Body of pancreas (tissue), 4 donors: ENCODE results near the gene SNX5. TPM values are rescaled to one million over a fixed set of nuclear protein-coding genes. Genes with fewer than 3 reads are reported as not detected.

Experiments used
- ATAC-seq: fragments of 150-250 bp; one replicate; pipeline ENCODE4 v1.9.1; 2016
- DNase-seq, 4 donors: peaks; one replicate each; pipeline ENCODE4 v3.0.0-alpha.2; 2019
- H3K27ac ChIP-seq, 4 donors: fragments of 200-600 bp; sonication (generic); 1 replicate in 3 of 4; 2 replicates in 1 of 4; pipeline versions ENCODE4 v1.5.1 to v1.6.1; 2016 to 2019; ENCODE audit warnings: mild to moderate bottlenecking in 1 of 4, mixed read lengths in 1 of 4, moderate library complexity in 1 of 4
- H3K27me3 ChIP-seq, 2 donors: fragments of 200-600 bp; sonication (generic); one replicate each; pipeline ENCODE4 v1.6.0; 2016; ENCODE audit warnings: mild to moderate bottlenecking in 1 of 2
- H3K36me3 ChIP-seq, 2 donors: fragments of 200-600 bp; sonication (generic); replicated peaks in 1 of 2; 2 replicates each; pipeline ENCODE4 v1.5.1; 2016; ENCODE audit warnings: low read depth in 2 of 2; ENCODE audit not compliant: insufficient read depth in 1 of 2
- H3K4me1 ChIP-seq: fragments of 200-600 bp; sonication (generic); one replicate; pipeline ENCODE4 v1.6.0; 2016
- H3K4me3 ChIP-seq, 2 donors: fragments of 200-600 bp; sonication (generic); 1 replicate in 1 of 2; 2 replicates in 1 of 2; pipeline ENCODE4 v1.5.1; 2016 to 2019
- H3K9me3 ChIP-seq, 3 donors: fragments of 200-600 bp; sonication (generic); 1 replicate in 2 of 3; 2 replicates in 1 of 3; pipeline ENCODE4 v1.5.1; 2016
- CTCF ChIP-seq, 7 experiments: fragments of 450-650 bp in 4 of 7; fragments of 200-600 bp in 3 of 7; sonication (generic) in 3 of 7; IDR thresholded peaks; one replicate each; pipeline ENCODE4 v1.5.1; 2016 to 2019; ENCODE audit warnings: antibody characterized with exemption in 7 of 7
- POLR2A ChIP-seq, 3 donors: fragments of 450-650 bp; IDR thresholded peaks; one replicate each; pipeline ENCODE4 v1.6.1; 2016; ENCODE audit warnings: antibody characterized with exemption in 3 of 3, mild to moderate bottlenecking in 2 of 3
- WGBS, 2 donors: methylation state at CpG; one replicate each; pipeline ENCODE4 v1.1.5; 2017; 5-methylcytosine and 5-hydroxymethylcytosine counted together
- intact Hi-C: fragments of 100-400 bp; cut with DNase I; formaldehyde crosslinking; loops from one replicate; pipeline ENCODE4 v1.15.1; 2023
- total RNA-seq, 2 donors: library from RNA; depleted of rRNA; stranded (reverse); fragments of >200 nt; gene quantifications; one replicate each; pipeline ENCODE4 v1.1.0, GENCODE V29; 2016

SNX5 gene
- total RNA-seq, 2 donors from 2014 or later = 61.3 to 84.3 TPM

- intact Hi-C loops = no loop called here
- ATAC-seq (no peak), DNase-seq (no peak)
- Histone ChIP-seq H3K36me3 (no peaks in the 10 kb centered on the region), H3K9me3 (no peaks in the 10 kb centered on the region), H3K4me3 (no peak overlapping the region), H3K27me3 (no peaks in the 10 kb centered on the region), H3K4me1 (peaks cover 52% of the 10 kb centered on the region), H3K27ac (peak overlapping the region; percentile 9 to 42 (median 29))
- TF ChIP-seq CTCF (IDR thresholded peaks at IDR 0.05) = no peak
- TF ChIP-seq POLR2A (IDR thresholded peaks at IDR 0.05) = no peak
- 25 to 29% methylated on average over 1 of the region's 1 CpG for WGBS, 2 donors
These were observed 42.7 kb downstream of the SNX5 start for GRCh38 chr20:17925940-17926300.

- WGBS, 2 donors = 22 to 38% methylated on average over 9 to 11 of the region's 11 CpGs
- no peak for TF ChIP-seq CTCF (IDR thresholded peaks at IDR 0.05)
- TF ChIP-seq POLR2A (IDR thresholded peaks at IDR 0.05) = no peak
- peaks cover 52% of the 10 kb centered on the region for H3K4me1 ChIP-seq
- no peak overlapping the region for H3K4me3 ChIP-seq
- DNase-seq (peak; percentile 45 to 63 (median 53)), ATAC-seq (peak; percentile 63)
- no peaks in the 10 kb centered on the region for H3K27me3 ChIP-seq
- intact Hi-C loops = no loop called here
- H3K9me3 ChIP-seq = no peaks in the 10 kb centered on the region
- H3K27ac ChIP-seq = peak overlapping the region; percentile 22 to 44 (median 39)
- H3K36me3 ChIP-seq = no peaks in the 10 kb centered on the region
These were observed 43.3 kb downstream of the SNX5 start for GRCh38 chr20:17925141-17925939.

GRCh38 chr20:17921774-17922173 lies 46.8 kb downstream of the SNX5 start:
- no peaks in the 10 kb centered on the region for H3K27me3 ChIP-seq
- intact Hi-C loops = no loop called here
- WGBS, 2 donors = 3 to 6% methylated on average over 1 of the region's 1 CpG
- no peaks in the 10 kb centered on the region for H3K9me3 ChIP-seq
- H3K36me3 ChIP-seq = no peaks in the 10 kb centered on the region
- ATAC-seq (no peak), DNase-seq (no peak)
- peaks cover 22% of the 10 kb centered on the region for H3K4me1 ChIP-seq
- no peak for TF ChIP-seq POLR2A (IDR thresholded peaks at IDR 0.05)
- no peak for TF ChIP-seq CTCF (IDR thresholded peaks at IDR 0.05)
- H3K4me3 ChIP-seq = no peak overlapping the region
- H3K27ac ChIP-seq = no peak overlapping the region

DNA sequence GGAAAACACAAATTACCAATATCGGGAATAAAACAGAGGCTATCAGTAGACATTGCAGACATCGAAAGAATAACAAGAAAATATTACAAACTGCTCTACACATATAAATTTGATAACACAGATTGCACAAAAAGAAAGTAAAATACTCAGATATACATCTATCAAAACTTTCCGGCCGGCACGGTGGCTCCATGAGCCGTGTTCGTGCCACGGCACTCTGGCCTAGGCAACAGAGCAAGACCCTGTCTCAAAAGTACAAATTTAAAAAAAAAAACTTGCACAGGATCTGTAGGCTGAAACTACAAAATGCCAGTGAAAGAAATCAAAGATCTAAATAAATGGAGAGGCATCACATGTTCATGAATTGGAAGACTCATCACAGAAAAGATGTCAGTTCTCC lies 49.4 kb downstream of the SNX5 start:
- Histone ChIP-seq H3K4me1 (peaks cover 10% of the 10 kb centered on the region), H3K4me3 (no peak overlapping the region), H3K27ac (no peak overlapping the region), H3K9me3 (no peaks in the 10 kb centered on the region), H3K36me3 (no peaks in the 10 kb centered on the region), H3K27me3 (no peaks in the 10 kb centered on the region)
- WGBS, 2 donors = 88 to 96% methylated on average over 8 of the region's 8 CpGs
- no peak for DNase-seq
- intact Hi-C loops = no loop called here
- no peak for ATAC-seq
- TF ChIP-seq CTCF (IDR thresholded peaks at IDR 0.05) (no peak), POLR2A (IDR thresholded peaks at IDR 0.05) (no peak)
